ENCODE measurements around the gene LRRC70. TPM values are rescaled to one million over a fixed set of nuclear protein-coding genes. Genes with fewer than 3 reads are reported as not detected.

Gene LRRC70
- total RNA-seq, 1 donor from 2014 or later, result 0.77 TPM

DNA sequence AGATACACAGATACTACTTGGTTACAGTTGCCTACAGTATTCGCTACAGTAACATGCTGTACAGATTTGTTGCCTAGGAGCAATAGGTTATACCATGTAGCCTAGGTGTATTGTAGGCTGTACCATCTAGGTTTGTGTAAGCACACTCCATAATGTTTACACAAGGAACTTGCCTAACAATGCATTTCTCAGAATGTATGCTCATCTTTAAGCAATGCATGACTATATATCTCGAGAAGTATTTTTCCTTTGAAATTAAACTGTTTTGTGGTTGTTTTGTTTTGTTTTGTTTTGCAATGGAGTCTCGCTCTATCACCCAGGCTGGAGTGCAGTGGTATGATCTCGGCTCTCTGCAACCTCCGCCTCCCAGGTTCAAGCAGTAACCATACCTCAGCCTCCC is 25.3 kb downstream of the LRRC70 start:
- no peak for DNase-seq (ENCODE audit: low spot score, unreplicated experiment)
- TF ChIP-seq, protein P1, sequence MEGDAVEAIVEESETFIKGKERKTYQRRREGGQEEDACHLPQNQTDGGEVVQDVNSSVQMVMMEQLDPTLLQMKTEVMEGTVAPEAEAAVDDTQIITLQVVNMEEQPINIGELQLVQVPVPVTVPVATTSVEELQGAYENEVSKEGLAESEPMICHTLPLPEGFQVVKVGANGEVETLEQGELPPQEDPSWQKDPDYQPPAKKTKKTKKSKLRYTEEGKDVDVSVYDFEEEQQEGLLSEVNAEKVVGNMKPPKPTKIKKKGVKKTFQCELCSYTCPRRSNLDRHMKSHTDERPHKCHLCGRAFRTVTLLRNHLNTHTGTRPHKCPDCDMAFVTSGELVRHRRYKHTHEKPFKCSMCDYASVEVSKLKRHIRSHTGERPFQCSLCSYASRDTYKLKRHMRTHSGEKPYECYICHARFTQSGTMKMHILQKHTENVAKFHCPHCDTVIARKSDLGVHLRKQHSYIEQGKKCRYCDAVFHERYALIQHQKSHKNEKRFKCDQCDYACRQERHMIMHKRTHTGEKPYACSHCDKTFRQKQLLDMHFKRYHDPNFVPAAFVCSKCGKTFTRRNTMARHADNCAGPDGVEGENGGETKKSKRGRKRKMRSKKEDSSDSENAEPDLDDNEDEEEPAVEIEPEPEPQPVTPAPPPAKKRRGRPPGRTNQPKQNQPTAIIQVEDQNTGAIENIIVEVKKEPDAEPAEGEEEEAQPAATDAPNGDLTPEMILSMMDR (IDR thresholded peaks at IDR 0.05; ENCODE audit: unreplicated experiment), result no peak
- Mint-ChIP-seq H3K27ac (no peak overlapping the region), H3K4me3 (ENCODE audit: low read depth) (no peak overlapping the region), H3K9me3 (ENCODE audit: low read depth) (no peaks in the 10 kb centered on the region), H3K36me3 (ENCODE audit: insufficient read depth) (peaks cover 6% of the 10 kb centered on the region), H3K27me3 (no peaks in the 10 kb centered on the region), H3K4me1 (ENCODE audit: low read depth) (peaks cover 10% of the 10 kb centered on the region)

DNA sequence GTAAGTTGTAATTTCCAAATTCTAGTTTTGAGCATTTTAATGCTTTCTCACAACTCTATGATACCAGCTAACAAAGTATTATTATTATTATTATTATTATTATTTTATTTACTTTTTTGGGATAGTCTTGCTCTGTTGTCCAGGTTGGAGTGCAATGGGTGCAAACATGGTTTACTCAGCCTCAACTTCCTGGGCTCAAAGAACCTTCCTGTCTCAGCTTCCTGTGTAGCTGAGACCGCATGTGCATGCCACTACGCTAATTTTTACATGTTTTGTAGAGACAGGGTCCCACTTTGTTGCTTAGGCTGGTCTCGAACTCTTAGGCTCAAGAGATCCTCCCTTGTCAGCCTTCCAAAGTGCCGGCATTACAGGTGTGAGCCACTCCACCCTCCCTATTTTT is 27.0 kb downstream of the LRRC70 start:
- Mint-ChIP-seq H3K27ac (no peak overlapping the region), H3K36me3 (ENCODE audit: insufficient read depth) (peaks cover 10% of the 10 kb centered on the region), H3K27me3 (no peaks in the 10 kb centered on the region), H3K4me3 (ENCODE audit: low read depth) (no peak overlapping the region), H3K9me3 (ENCODE audit: low read depth) (no peaks in the 10 kb centered on the region), H3K4me1 (ENCODE audit: low read depth) (peaks cover 5% of the 10 kb centered on the region)
- TF ChIP-seq, protein P1 (IDR thresholded peaks at IDR 0.05; ENCODE audit: unreplicated experiment), result no peak
- DNase-seq (ENCODE audit: low spot score, unreplicated experiment), result no peak

DNA sequence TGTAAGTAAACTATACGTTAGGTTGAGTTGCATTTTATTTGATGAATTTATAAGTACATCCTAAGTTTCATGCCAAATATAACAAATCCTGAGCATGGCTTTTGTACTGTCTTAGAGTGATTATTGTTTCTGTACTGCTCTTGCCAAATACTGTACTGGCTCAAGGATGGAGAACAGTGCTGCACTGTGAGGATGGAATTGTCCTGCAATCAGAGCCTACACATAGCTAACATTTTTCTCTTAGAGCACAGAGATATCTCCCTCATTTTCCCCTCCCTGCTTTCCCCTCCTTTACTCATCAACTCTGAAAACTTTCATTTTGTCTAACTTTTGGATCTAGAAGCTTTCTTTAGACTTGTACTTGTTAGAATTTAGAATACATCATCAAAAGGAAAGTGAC is 28.3 kb downstream of the LRRC70 start:
- Mint-ChIP-seq H3K9me3 (ENCODE audit: low read depth) (no peaks in the 10 kb centered on the region), H3K36me3 (ENCODE audit: insufficient read depth) (peaks cover 10% of the 10 kb centered on the region), H3K4me3 (ENCODE audit: low read depth) (no peak overlapping the region), H3K4me1 (ENCODE audit: low read depth) (no peaks in the 10 kb centered on the region), H3K27me3 (no peaks in the 10 kb centered on the region), H3K27ac (no peak overlapping the region)
- DNase-seq (ENCODE audit: low spot score, unreplicated experiment), result no peak
- TF ChIP-seq, protein P1 (IDR thresholded peaks at IDR 0.05; ENCODE audit: unreplicated experiment), result no peak

DNA sequence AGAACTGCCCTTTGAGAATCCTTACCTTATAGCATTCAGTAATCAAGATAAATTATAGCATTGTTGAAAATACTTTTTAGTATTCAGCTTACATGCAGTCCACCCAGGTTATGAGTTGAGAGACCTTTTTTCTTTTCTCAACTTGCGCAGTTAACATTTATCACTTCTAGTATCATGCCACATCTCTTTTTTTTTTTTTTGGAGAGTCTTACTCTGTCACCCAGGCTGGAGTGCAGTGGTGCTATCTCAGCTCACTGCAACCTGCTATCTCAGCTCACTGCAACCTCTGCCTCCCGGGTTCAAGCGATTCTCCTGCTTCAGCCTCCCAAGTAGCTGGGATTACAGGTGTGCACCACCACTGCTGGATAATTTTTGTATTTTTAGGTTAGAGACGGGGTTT is 29.0 kb downstream of the LRRC70 start:
- TF ChIP-seq, protein P1 (IDR thresholded peaks at IDR 0.05; ENCODE audit: unreplicated experiment), result no peak
- no peaks in the 10 kb centered on the region for H3K4me1 Mint-ChIP-seq (ENCODE audit: low read depth)
- no peak overlapping the region for H3K27ac Mint-ChIP-seq
- no peak for DNase-seq (ENCODE audit: low spot score, unreplicated experiment)
- no peak overlapping the region for H3K4me3 Mint-ChIP-seq (ENCODE audit: low read depth)
- no peaks in the 10 kb centered on the region for H3K9me3 Mint-ChIP-seq (ENCODE audit: low read depth)
- no peaks in the 10 kb centered on the region for H3K27me3 Mint-ChIP-seq
- peaks cover 11% of the 10 kb centered on the region for H3K36me3 Mint-ChIP-seq (ENCODE audit: insufficient read depth)

DNA sequence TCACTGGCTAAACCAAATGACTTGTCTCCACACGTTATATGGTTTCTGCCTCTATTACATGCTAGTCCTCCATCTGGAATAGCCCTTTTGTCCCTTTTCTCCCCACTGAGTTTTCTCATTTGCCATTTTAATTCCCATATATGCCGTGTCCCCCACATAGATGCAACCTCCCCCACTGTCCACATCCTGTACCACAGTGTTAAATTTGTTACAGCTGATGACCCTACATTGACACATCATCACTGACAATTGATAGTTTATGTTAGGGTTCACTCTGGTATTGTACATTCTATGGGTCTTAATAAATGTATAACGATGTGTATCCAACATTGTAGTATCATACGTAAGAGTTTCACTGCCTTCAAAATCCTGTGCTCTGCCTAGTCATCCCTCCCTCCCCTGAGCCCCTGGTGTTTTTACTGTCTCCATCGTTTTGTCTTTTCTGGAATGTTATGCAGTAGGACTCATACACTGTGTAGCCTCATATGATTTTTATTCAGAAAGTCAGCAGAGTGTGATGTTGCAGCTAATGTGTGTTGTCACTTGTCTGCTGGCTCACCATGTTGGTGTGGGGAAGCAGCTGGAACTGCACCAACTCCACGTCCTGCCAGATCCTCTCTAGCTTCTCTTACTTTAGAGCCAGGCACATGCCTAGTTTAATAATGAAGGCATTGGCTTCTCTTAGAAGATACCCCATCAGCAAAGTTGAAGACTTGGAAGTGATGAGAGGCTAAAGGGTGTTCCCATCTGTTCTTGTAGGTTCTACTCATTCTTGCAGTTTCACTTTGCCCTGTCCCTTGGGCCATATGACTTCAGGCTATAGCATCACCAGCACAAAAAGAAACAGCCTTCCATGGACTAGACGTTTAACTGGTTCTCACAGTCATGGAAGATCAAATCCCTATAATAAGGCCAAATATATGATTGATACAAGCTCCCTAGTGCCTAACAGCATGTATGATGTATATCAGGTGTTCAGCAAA is 30.2 kb downstream of the LRRC70 start:
- Mint-ChIP-seq H3K4me1 (ENCODE audit: low read depth) (no peaks in the 10 kb centered on the region), H3K27ac (no peak overlapping the region)

More for the DNA sequence above, 30.2 kb downstream of the LRRC70 start:
- peaks cover 16% of the 10 kb centered on the region for H3K36me3 Mint-ChIP-seq (ENCODE audit: insufficient read depth)
- no peak overlapping the region for H3K4me3 Mint-ChIP-seq (ENCODE audit: low read depth)
- TF ChIP-seq, protein P1 (IDR thresholded peaks at IDR 0.05; ENCODE audit: unreplicated experiment), result no peak
- no peaks in the 10 kb centered on the region for H3K9me3 Mint-ChIP-seq (ENCODE audit: low read depth)
- no peak for DNase-seq (ENCODE audit: low spot score, unreplicated experiment)
- H3K27me3 Mint-ChIP-seq, result no peaks in the 10 kb centered on the region

Data from progenitor cell of endocrine pancreas (in vitro differentiated cells).